CD4-positive, alpha-beta T cell treated with Interleukin-4 for 4 hours (primary cell): Measurements from ENCODE around the gene OR10P1.
"Not testable (repeated sequence)": the region's sequence is repeated elsewhere in the genome, so short reads cannot be mapped to it uniquely, and the experiment has no call there.

Source experiments
- DNase-seq: peaks from one replicate; pipeline ENCODE4 v3.0.0-alpha.2; 2020

The OR10P1 gene, protein sequence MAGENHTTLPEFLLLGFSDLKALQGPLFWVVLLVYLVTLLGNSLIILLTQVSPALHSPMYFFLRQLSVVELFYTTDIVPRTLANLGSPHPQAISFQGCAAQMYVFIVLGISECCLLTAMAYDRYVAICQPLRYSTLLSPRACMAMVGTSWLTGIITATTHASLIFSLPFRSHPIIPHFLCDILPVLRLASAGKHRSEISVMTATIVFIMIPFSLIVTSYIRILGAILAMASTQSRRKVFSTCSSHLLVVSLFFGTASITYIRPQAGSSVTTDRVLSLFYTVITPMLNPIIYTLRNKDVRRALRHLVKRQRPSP

DNA sequence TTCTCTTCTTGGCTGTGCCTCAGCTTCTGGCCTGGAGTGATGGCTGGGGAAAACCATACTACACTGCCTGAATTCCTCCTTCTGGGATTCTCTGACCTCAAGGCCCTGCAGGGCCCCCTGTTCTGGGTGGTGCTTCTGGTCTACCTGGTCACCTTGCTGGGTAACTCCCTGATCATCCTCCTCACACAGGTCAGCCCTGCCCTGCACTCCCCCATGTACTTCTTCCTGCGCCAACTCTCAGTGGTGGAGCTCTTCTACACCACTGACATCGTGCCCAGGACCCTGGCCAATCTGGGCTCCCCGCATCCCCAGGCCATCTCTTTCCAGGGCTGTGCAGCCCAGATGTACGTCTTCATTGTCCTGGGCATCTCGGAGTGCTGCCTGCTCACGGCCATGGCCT is at the start of gene OR10P1:
TSS of gene OR10P1 (plus strand) at position 40 of the 400 bp plus-strand sequence. CDS start at position 40, 0 bp downstream.
- DNase-seq, result no peak

DNA sequence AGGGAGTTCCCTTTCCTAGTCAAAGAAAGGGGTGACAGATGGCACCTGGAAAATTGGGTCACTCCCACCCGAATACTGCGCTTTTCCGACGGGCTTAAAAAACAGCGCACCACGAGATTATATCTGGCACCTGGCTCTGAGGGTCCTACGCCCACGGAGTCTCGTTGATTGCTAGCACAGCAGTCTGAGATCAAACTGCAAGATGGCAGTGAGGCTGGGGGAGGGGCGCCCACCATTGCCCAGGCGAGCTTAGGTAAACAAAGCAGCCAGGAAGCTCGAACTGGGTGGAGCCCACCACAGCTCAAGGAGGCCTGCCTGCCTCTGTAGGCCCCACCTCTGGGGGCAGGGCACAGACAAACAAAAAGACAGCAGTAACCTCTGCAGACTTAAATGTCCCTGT is 46.5 kb upstream of the OR10P1 start:
- DNase-seq, result not testable (repeated sequence)

DNA sequence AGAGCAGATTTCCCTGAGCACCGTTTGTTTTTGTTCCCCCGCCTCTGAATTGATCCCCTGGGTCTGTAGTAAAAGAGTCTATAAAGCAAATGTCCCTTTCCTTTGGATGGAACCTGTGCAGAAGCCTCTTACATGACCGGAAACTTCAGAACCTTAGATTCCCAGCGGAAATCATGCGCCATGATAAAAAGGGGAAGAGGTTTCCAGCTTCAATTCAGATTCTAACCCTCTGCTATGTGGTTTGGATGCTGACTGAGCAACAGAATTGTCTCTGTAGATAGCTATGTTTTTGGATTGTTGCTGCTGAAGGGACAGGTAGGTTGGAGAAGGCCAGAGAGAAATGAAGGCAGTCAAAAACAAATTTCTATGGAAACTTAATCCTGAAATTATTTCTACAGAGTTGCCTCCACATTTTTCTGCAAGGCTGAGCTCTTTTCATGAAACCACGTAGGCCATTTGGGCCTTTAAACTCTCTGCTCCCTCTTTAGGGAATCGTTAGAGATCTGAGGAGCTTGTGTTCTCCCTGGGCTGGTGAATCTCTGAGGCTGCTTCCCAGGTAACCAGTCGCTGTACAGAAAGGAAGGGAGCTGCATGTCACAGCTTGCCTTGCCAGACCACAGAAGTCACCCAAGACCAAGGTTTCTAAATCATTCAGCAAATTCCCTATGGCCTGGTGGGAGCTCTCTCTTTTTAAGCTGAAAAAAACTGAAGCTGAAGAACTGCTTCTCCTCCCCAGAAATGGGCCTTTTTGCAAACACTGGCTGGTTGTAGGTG is 28.7 kb upstream of the OR10P1 start:
- DNase-seq, result no peak

DNA sequence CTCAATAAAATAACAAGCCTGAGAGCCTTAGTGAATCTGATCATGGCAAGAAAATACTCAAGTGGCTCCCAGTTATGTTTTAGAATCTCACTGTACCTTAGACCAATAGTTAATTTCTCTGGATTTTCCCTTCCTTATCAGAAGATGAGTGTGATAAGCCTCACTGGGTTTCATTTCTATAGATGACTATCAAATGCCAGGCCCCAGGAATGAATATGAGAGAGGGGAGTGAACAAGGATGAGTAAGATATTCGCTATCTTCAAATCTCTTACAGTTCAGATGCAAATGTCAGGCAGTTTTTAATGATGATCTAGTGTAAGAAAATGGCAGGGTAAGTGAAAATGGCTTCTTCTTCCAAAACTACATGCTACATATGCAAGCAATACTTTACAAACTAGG is 26.1 kb upstream of the OR10P1 start:
- no peak for DNase-seq

DNA sequence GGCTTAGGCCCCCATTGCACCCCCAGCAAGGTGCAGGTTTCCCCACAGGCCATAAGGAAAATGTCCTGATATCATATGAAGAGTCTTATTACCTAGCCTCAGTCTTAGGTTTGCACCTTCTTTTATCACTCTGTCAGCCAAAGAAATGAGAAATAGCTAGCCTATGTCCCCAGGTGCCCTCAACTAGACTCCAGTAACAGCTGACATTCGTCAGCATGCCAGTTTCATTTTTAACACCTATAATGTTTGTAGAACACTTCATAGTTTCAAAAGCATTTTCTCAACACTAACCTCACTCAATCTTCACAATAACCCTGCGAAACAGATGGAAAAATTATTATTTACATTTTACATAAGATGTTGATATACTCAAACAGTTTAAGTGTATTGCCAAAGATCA is 24.0 kb upstream of the OR10P1 start:
- no peak for DNase-seq

DNA sequence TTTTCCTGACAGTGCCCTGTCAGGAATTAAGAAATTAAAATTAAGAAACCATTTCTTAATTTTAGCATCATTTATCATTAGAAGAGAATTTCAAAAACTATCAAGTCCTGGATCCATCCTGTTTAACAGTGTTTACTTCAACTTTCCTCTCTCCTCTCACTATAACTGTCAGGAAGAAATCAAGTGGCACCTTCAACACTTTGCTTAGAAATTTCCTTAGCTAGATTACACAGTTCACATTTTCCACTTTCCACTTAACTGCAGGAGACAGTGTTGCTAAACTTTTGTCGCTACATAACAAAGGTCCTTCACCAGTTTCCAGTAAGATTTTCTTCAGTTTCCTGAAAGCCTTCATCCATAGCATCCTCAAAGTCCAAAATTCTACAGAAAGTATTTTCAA is 21.9 kb upstream of the OR10P1 start:
- no peak for DNase-seq

DNA sequence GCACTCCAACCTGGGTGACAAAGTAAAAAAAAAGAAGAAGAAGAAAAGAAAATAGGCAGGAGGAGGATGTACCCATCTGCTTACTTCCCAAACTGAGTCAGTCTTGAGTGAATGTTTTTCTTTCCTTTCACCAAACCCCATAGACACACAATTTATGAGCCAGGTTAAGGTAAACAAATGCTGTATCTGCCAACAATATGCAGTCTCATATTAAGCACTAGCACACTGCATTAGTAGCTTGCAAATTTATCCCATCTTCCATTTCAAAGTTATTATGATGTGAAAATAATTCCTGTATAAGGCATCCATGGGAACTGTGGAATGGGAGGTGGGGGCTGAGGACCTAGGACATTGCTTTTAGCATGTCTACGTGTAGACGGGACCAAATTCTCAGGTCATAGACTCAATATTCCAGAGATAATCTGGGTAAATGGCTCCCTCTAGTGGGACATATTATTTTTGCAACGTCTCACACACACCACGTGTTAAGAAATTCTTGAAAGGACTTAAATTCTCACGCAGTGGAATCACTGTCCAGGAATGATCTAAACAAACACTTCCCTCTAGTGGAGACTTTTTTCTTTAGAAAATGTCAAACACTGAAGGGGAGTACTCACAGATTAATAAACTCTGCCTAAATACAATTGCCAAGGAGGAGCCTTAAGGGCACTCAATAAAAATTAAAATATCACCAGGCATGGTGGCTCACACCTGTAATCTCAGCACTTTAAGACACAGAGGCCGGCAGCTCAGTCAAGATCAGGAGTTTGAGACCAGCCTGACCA is 17.1 kb upstream of the OR10P1 start:
- peak; percentile 77 for DNase-seq

DNA sequence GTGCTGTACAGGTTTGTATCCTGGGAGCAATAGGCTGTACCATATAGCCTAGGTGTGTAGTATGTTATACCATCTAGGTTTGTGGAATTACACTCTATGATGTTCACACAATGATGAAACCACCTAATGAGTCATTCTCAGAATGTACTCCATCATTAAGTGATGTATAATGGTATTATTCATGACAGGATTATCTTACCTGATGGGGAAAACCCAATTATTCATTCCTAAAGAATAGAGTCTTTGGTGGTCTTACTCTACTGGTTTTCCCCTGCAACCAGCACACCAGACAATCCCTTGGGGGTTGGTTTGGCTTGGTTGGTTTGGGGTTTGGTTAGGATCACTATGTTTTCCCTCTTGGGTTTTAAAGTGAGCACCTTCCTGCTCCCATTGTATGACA is 12.6 kb upstream of the OR10P1 start:
- DNase-seq, result no peak

DNA sequence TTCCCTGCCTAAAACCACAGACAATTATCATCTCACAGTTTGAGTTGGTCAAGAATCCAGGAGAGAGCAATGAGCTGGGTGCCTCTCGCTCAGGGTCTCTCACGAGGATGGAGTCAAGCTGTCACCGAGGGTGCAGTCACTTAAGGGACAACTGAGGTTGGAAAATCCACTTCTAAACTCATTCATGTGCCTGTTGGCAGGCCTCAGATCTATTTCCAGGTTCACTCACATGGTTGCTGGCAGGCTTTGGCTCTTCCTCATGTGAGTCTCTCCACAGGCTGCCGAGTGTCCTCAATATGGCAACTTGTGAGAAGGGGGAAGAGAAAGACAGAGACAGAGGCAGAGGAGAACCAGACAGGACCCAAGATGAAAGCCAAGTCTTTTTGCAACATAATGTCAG is 10.5 kb upstream of the OR10P1 start:
- no peak for DNase-seq

DNA sequence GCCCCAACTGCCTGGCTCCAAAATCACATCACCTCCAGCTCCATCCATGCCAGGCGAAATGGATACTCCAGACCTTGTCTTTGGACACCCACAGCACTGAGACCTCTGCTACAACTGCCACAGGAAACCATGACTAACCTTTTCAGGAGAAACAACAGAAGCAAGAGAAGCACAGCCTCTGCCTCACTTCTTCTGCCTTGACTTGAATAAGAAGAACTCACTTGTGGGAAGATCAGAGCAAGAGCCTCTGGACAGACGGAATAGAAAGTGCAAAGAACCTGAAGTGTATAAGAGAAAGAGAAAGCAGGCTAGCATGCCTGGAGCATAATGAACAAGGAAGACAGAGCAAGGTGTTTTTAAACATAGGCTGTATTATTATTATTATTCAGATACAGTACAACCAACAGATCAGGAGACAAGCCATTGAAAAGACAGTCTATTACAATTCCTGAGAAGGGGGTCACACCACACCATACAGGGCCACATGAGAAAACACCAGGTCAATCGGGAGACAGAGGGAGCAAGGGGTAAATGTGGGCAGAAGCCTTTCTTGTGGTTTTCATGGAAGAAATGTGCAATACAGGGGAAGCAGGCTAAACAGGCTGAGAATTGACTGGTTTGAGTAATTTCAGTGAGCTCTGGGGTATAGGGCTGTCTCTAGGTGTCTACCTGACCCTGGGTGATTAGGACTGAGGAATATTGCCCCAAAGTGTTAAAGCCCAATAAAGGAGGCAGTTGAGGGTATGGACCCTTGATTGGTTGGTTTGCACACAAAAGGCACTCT is 7.4 kb upstream of the OR10P1 start:
- no peak for DNase-seq

DNA sequence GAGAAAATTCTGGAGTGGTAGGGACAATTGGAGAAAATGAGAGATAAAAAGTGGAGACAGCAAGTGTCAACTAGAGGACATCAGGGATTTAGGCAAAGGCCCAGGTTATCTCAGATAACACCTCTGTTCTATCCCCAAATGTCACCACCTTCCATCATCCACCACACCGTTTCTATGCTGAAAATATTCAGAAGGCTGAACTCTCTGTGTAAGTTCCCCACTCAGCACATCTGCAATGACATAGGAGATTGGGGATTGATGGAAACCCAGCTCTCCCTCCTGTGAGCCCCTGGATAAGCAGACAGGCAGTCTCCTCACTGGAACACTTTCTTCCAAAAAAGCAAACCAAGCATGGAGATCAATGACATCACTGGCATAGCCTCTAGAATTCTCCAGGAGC is 5.6 kb upstream of the OR10P1 start:
- DNase-seq, result no peak

DNA sequence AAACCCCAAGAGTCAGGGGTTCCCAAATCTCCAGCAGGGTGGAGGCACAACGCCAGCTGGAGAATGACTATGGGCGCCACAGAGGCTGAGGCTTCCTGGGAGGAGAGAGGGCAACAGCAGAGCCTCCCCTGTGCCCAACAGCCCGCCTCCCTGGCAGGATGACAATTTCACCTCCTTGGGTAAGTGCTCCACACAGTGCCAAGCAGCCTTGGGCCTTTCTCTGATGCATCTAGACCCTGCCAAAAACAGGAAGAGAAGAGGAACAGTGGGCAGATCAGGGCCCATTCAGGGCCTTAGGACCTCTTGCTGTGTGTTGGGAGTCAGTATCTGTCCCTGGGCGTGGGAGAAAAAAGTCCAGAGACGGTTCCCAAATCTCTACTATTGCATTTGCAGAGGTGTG is 5.0 kb upstream of the OR10P1 start:
- no peak for DNase-seq

DNA sequence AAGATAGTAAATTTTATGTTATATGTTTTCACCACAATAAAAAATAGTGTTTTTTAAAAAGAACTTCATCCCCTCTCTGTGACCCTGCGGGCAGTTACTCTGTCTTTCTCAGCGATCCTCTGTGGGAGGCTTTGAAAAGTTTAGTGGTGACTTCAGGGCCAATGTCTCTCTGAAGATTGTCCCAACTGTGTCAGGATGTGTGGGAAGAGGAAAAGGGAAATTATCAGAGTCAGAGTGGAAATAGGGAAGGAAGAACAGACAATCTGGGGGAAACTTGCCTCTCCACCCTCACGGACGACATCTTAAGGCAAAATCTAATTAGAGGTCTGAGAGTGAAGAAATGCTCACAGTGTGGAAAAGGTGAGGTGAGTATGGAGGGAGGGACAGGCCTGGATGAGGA is 3.5 kb upstream of the OR10P1 start:
- DNase-seq, result no peak

DNA sequence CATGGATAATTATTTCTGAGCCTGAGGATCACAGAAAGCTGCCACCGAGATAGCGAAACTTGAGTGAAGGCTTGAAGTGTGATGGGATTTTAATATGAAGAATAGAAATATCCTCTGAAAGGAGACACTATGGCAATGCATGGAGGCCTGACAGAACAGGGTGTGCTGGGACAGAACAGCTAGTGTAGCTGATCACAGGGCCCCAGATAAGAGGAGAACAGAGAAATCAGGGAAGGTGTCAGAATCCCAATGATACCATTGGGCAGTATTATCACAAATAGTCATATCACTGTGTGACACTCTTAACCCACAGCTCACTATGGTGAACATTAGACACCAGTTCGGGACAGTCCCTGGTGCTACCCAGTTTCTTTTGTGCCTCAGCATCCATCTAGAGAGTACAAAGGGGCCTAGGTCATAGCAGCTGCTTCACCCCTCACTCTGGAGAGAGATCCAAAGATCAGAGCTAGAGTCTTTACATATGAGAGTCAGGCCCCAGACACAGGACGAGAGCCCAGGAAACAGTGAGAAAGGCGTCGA is 506 bp upstream of the OR10P1 start:
- no peak for DNase-seq

DNA sequence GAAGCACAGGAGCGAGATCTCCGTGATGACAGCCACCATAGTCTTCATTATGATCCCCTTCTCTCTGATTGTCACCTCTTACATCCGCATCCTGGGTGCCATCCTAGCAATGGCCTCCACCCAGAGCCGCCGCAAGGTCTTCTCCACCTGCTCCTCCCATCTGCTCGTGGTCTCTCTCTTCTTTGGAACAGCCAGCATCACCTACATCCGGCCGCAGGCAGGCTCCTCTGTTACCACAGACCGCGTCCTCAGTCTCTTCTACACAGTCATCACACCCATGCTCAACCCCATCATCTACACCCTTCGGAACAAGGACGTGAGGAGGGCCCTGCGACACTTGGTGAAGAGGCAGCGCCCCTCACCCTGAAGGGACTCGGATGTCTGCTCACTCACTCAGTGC is 775 bp downstream of the OR10P1 start:
- DNase-seq, result peak; percentile 52

DNA sequence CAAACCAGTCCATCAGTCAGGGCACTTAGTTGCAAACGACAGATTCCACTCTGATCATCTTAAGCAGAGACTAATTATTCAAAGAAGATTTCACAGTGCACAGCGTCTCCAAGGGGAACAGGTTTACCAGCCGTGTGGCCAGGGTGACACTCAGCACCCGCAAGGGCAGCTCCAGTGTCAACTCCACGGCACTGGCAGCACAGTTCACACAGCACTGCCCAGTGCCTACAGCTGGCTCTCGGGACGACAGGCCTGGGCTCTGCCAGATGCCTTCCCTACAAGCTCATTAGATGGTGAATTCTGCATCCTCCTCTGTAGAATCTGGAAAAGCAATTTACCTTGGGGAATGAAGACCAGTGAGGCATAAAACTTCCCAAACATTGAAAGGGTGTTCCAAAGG is 4.9 kb downstream of the OR10P1 start:
- DNase-seq, result no peak

DNA sequence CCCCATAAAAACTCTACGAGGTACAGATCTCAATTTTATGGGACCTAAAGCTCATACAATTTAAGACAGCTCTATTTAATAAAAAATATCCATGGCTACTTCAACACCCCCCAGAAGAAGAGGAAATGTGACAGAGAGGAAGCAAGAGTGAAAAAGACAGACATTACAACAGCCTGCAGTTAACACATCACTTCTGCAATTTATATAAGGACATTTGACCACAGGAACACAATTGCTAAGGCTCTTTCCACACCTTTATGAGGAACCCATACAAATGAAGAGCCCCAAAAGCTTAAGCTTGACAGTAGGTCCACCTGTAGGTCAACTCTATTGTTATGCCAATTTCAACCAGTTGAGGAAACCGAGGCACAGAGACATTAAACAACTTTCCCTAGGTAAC is 5.6 kb downstream of the OR10P1 start:
- no peak for DNase-seq

DNA sequence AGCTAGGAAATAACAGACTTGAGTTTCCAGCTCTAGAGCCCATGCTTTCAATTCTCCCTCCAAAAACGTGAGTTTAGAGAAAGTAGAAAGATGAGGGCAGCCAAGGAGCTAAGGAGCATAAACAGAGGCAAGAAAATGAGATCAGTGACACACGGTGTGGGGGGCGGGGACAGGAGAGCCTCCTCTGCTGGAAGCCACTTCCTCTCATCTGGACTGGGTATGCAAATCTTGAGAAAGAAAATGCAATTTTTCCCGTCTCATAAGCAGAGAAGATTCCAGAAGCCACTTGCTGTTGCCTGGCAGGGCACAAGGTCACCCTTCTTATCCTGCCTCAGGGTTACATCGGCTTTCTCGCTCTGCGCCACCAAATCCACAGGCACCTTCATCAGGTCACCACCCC is 6.0 kb downstream of the OR10P1 start:
- peak; percentile 8 for DNase-seq

DNA sequence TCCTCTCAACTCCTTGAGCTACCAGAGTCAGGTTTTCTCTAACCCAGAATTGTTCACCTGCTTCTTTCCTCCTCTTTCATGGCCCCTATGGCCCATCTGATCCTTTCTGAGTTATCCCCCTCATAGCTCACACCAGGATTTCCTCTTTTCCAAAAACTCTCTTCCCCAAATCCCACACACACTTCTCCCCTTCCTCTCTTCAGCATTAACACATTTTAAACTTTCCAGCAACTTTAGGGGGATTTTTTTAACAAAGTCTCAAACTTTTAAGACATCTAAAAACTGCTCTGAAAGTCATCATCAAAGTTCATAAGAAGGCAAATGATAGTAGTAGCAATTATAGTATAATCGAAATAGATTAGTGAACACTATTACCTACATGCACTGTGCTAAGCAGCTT is 7.9 kb downstream of the OR10P1 start:
- no peak for DNase-seq

DNA sequence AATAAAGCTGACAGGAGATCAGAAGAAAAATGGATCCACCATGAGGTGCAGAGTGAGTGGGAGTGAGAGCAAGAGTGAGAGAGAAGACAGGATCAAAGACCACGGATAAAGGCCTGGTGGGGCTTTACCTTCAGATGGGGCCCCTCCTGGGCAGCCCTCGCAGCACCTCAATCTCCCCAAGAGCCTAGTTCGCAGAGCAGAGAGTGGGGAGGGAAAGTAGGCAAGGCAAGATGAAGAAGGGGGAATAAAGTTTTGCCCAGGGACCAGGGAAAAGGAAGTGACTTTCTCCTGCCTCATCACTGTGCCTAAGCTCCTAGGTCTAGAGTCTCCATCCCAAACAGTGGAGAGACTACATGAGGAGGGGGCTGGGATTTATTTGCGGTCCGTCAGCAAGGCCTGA is 10.3 kb downstream of the OR10P1 start:
- DNase-seq, result no peak

DNA sequence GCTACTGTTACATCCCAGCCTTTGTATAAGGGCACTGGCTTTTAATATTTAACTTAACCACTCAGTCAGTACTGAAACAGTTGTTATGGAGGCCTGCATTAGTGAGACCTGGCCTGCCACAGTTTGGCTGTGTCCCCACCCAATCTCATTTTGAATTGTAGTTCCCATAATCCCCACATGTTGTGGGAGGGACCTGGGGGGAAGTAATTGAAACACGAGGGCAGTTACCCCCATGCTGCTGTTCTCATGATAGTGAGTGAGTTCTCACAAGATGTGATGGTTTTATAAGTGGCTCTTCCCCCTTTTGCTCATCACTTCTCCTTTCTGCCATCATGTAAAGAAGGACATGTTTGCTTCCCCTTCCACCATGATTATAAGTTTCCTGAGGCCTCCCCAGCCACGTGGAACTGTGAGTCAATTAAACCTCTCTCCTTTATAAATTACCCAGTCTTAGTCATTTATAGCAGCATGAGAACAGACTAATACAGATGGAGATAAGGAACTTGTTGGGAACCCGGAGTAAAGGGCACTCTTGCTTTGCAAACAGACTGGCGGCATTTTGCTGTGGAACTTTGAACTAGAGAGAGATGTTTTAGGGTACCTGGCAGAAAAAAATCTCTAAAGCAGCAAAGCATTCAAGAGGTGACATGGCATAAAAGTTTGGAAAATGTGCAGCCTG is 14.1 kb downstream of the OR10P1 start:
- not testable (repeated sequence) for DNase-seq

DNA sequence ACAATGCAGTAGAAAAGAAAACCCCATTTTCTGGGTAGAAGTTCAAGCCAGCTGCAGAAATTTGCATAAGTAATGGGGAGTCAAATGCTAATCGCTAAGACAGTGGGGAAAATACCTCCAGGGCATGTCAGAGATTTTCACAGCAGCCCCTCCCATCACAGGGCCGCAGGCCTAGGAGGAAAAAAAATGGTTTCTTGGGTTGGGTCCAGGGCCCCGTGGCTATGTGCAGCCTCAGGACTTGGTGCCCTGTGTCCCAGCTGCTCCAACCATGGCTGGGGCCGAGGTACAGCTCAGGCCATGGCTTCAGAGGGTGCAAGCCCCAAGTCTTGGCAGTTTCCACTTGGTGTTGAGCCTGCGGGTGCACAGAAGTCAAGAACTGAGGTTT is 14.6 kb downstream of the OR10P1 start:
- DNase-seq, result no peak
